NCI-H2227 treated with DMSO at 0.1 percent for 48 hours (cell line): ENCODE measurements around the gene NIP7.
"Not testable (repeated sequence)": the region's sequence is repeated elsewhere in the genome, so short reads cannot be mapped to it uniquely, and the experiment has no call there.

Experiments
- DNase-seq: peaks from one replicate; lab custom pipeline; 2025; lab: John Stamatoyannopoulos, UW

NIP7 gene

DNA sequence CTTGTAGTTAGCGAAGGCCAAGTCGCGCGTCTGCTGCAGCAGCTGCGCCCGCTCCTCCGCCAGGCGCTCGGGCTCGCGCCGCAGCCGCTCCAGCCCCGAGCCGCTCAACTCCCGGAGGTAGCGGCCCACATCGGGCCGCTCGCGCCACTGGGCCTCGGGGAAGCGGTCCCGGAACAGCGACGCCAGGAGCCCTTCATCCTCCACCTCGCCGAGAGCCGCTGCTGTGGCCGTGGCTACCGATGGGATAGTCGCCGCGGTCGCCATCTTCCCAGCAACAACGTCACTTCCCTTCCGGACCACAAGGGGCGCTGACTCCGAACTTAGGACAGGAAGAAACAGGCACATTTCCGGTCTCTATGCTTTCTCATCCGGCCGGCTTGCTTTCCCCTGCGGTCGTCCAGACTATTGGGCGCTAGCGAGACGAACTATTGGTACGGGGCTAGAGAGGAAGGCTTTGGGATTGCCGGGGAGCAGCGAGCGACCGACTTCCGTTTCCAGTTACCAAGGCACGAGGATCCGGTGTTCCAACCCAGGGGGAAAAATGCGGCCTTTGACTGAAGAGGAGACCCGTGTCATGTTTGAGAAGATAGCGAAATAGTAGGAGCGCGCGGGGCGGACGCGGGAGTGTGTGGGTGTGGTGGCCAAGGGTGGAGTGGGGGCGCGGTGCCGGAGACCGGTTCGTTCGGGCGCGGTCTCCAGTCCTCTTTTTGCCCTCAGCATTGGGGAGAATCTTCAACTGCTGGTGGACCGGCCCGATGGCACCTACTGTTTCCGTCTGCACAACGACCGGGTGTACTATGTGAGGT lies at the start of gene NIP7, which contains the start of gene COG8:
Gene NIP7 (plus strand): TSS at position 484 of the 806 bp plus-strand sequence. CDS start 58 bp downstream, at position 542.
Gene COG8 (minus strand): TSS at position 276 of the 806 bp plus-strand sequence. CDS start 12 bp downstream, at position 264.
- peak; percentile 97 for DNase-seq

DNA sequence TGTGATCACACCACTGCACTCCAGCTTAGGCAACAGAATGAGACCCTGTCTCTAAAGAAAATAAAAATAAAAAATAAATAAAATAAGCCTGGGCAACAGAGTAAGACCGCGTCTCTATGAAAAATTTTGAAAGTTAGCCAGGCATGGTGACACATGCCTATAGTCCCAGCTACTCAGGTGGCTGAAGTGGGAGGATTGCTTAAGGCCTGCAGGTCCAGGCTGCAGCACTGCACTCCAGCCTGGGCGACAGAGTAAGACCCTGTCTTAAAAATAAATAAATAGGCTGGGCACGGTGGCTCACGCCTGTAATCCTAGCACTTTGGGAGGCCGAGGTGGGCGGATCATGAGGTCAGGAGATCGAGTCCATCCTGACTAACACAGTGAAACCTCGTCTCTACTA lies 47.9 kb upstream of the NIP7 start:
- not testable (repeated sequence) for DNase-seq

DNA sequence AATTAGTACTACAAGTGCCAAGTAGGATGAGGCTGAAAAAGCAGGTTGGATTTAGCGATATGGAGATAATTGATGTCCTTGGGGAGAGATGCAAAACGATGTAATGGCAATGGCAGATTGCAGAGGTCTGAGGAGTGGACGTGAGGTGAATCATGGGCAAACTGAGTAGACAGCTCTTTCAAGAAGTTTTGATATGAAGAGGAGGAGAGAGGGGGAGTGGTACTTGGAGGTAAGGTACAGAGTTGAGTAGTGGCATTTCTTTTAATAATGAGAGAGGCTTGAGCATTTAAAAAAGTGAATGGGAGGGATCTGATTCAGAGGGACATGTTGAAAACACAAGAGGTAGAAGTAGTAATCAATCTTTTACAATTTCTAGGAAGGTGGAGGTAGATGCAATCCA lies 46.2 kb upstream of the NIP7 start:
- no peak for DNase-seq

- DNase-seq = no peak
Observed at GRCh38 chr16:69294051-69294450, 45.5 kb upstream of the NIP7 start.

GRCh38 chr16:69296771-69297170 lies 42.8 kb upstream of the NIP7 start:
- not testable (repeated sequence) for DNase-seq

GRCh38 chr16:69298261-69298660 lies 41.3 kb upstream of the NIP7 start:
- DNase-seq = no peak

GRCh38 chr16:69301187-69301586 lies 38.4 kb upstream of the NIP7 start:
- no peak for DNase-seq

DNA sequence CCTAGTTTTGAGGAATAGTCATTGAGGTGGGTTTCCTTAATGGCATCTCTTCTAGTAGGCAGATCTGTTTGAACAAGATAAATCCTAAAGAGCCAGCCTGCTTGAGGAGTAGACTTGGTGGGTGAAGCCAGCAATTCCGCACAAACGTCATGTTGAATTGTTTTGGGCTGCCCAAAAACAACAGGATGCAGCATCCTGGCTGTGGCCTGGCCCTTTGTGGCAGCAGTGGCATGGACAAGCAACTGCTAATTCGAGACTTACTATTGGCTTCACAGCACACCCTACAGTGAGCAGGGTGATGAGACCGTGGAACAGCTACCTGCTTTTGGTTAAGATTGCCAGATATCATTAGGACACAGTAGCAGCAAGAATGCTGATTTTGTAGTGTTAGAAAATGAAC lies 37.7 kb upstream of the NIP7 start:
- DNase-seq = no peak

- DNase-seq = no peak
Observed at GRCh38 chr16:69302301-69302700, 37.3 kb upstream of the NIP7 start.

DNA sequence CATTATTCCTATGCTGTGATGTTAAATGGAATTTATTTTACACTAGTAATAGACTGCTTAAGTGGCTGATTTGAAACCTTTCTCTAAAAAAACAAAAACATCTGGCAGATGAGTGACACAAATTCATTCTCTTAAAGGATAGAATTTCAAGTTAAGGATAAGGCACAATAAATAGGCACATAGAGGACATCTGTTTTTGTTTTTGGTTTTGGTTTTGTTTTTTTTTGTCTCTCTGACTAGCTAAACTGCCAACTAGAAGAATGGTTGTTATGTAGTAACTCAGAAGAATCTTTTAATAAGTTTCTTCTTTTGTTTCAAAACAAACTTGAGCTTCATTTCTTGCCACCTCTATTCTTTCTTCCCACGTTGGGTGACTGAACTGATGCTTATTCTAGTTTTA lies 33.5 kb upstream of the NIP7 start:
- no peak for DNase-seq

GRCh38 chr16:69307091-69307490 lies 32.5 kb upstream of the NIP7 start:
- DNase-seq = no peak

DNA sequence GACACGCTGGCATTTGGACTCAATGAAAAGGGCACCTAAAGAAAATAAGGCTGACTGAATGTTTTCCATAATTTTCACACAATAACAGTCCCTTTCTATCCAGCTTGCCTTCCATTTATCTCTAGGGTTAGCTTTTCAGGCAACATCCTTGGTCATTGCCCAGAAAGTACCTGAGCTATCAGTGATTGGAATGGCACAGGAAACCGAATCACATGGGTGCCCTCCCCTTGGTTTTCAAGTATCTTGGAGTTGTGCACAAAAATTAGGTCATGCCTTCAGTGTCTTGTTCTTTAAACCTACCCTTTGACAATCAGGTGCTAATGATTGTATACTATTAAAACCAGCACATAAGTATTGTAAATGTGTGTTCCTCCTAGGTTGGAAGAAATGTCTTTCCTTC lies 31.7 kb upstream of the NIP7 start:
- DNase-seq = no peak

DNA sequence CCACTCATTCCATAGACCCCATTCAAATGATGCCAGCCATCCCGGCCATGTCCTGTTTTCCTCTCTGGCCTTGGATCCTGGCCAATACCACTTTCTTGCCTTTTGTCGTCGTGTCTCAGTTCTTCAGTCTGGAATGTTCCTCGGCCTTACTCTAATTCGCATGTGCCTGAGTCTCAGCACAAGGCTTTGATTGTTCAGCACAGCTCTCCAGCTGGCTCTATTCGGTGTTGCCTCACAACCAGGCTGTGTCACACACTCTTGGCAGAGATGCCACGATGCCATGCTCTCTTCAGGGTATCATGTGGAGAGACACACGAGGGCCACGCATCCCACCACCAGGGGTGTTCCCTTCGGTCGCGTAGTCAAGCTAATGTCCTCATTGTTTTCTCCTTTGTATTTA lies 30.3 kb upstream of the NIP7 start:
- DNase-seq = no peak

DNA sequence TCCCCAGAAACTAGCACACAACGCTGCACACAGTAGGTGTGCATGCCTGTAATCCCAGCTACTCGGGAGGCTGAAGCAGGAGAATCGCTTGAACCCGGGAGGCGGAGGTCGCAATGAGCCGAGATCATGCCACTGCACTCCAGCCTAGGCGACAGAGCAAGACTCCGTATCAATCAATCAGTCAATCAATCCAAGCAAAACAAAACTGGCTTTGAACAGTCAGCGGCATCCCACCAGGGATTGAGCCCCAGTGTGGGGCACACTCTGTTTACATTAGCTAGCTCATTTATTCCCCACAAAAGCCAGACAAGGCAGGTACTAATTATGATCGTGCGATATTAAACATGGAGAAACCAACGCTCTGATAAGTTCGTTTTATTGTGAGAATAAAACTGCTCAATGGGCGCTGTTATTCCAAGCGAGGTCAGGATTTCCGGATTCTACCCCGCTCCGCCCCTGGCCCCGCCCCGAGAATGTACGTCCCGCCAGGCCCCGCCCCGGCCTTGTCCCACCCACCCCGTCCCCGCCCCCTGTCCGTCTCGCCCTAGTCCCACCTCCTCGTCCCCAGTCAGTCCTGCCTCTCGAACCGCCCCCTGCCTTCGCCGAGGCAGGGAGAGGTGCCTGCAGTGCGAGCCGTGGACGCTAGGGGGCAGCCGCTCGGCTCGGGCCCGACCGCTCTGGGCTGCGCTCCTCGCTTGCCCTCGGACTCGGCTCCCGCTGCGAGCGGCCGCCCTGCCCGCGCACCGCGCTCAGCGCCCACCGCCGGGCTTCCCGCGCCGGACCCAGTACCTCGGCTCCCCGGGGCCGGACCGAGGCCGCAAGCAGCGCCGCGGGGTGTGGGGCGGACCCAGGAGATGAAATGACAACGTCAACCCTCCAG lies 28.7 kb upstream of the NIP7 start, which contains the start of gene VPS4A:
Gene VPS4A (plus strand): TSS at position 698 of the 880 bp plus-strand sequence. CDS start 162 bp downstream, at position 860.
- DNase-seq = peak; percentile 86

GRCh38 chr16:69311533-69312387 lies 27.8 kb upstream of the NIP7 start:
- DNase-seq = no peak

- DNase-seq = no peak
Observed at GRCh38 chr16:69313469-69313868, 26.1 kb upstream of the NIP7 start.

- no peak for DNase-seq
Observed at GRCh38 chr16:69314534-69314933, 25.0 kb upstream of the NIP7 start.

DNA sequence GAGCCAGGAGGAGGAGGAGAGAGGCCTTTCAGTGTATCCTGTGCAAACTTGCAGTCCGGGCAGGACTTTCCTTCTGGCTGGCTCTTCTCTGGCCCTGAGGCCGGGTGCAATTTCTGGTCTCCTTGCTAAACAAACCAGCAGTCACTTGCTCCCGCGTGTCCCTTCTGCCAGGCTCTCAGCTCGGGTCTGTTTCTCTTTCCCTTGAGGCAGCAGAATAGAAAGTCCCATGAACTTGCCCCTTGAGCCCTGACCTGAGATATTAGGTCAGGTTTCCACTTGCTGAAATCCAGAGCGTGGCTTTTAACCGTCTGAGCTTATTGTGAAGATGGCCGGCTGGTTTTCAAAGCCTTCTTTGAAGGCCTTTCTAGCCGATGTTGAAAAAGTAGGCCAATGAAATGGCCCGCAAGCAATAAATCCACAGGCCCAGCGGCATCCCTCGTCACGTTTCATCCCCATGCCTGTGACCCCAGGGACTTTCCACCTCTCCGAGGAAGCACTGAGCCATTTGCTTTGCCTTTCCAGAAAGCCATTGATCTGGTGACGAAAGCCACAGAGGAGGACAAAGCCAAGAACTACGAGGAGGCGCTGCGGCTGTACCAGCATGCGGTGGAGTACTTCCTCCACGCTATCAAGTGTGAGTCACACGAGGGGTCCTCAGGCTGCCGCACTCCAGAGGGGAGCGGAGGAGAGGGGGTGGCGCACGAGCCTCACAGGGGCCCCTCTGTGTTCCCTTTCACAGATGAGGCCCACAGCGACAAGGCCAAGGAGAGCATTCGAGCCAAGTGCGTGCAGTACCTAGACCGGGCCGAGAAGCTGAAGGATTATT lies 23.9 kb upstream of the NIP7 start:
- DNase-seq = no peak

DNA sequence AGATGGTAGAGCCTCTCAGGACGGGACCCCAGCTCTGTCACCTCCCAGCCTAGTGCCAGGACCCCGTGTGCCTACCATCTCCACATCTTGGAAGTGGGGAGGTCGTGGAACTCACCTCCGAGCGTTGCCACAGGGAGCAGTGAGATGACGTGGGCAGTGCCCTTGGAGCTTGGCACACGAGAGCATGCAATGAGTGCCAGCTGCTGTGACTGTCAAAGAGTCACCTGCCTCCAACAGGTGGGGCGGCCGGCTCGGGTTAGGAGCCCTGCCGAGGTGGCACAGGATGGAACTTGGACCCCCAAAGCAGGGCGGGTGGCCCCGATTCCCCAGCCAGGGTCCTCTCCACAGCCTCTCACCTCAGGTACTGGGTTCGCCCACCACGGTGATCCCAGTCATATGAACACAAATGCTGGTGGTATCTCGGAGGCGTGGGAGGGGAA lies 23.0 kb upstream of the NIP7 start:
- DNase-seq = no peak

DNA sequence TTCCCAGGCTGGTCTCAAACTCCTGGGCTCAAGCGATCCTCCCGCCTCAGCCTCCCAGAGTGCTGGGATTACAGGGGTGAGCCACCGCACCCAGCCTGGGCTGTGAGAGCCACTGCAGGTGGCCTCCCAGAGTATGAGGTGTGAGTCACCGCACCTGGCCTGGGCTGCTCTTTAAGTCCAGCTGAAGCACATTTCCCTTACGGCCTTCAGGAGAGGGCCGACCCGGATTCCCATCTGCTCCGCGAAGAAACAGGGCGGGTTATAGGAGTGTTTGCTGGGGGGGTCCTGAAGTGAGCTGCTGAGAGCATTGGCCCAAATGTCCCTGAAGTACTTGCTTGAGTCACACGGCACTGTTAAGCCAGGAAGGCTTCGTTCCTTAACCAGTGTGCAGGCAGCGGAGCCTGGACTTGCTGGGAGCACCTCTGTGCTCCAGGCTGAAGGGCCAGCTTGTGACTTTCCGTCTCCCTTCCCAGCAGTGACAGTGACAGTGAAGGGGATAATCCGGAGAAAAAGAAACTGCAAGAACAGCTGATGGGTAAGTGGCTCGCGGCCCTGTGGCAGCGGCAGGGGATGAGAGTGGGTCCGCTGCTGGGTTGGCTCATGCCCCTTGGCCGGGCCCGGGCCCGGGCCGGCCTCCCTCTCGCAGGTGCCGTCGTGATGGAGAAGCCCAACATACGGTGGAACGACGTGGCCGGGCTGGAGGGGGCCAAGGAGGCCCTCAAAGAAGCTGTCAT lies 21.2 kb upstream of the NIP7 start:
- DNase-seq = no peak
